Activated B cell treated with CpG ODN at 0.5 μM for 24 hours (primary cell): Measurements from ENCODE around the gene TRMU. TPM values are rescaled to one million over a fixed set of nuclear protein-coding genes. Genes with fewer than 3 reads are reported as not detected.

Experiments
- ATAC-seq: fragments of 200-7000 bp; cut with Tn5 transposase; one replicate; pipeline ENCODE4 v1.10.0; 2021; ENCODE audit warnings: low read depth, mild to moderate bottlenecking, moderate library complexity
- CTCF ChIA-PET: fragments of 350-600 bp; sonication (Branson Sonifier 250); formaldehyde crosslinking; loops from one replicate; lab custom pipeline; 2021; ENCODE audit warnings: antibody characterized with exemption; lab: Charles Lee
- POLR2A ChIA-PET: fragments of 350-600 bp; sonication (Branson Sonifier 250); formaldehyde crosslinking; loops from one replicate; lab custom pipeline; 2021; ENCODE audit warnings: antibody characterized with exemption; lab: Charles Lee
- DNase-seq: peaks from one replicate; pipeline ENCODE4 v3.0.0; 2022
- H3K27ac Mint-ChIP-seq: one replicate; pipeline ENCODE4 v1.8.0; 2020; ENCODE audit warnings: mixed read lengths
- H3K27me3 Mint-ChIP-seq: one replicate; pipeline ENCODE4 v1.8.0; 2021; ENCODE audit warnings: mixed read lengths
- H3K36me3 Mint-ChIP-seq: one replicate; pipeline ENCODE4 v1.8.0; 2021; ENCODE audit warnings: low read depth, mixed read lengths
- H3K4me1 Mint-ChIP-seq: one replicate; pipeline ENCODE4 v1.8.0; 2021; ENCODE audit warnings: mixed read lengths
- H3K4me3 Mint-ChIP-seq: one replicate; pipeline ENCODE4 v1.8.0; 2020; ENCODE audit warnings: mild to moderate bottlenecking, mixed read lengths
- H3K9me3 Mint-ChIP-seq: one replicate; pipeline ENCODE4 v1.8.0; 2020; ENCODE audit warnings: mixed read lengths
- CTCF ChIP-seq: fragments of 200-600 bp; IDR thresholded peaks from one replicate; pipeline ENCODE4 v1.8.0; 2022; ENCODE audit warnings: antibody characterized with exemption, mild to moderate bottlenecking
- intact Hi-C: fragments of 100-400 bp; cut with micrococcal nuclease; formaldehyde crosslinking; loops from one replicate; pipeline ENCODE4 v1.15.1; 2024
- total RNA-seq: library from RNA; stranded (reverse); gene quantifications from 2 replicates; pipeline ENCODE4 v1.2.3, GENCODE V29; 2022

The TRMU gene
- total RNA-seq, 1 donor from 2014 or later: 60.0 TPM

GRCh38 chr22:46358766-46359165 lies 23.3 kb downstream of the TRMU start:
- CTCF ChIA-PET: interaction anchor here (1.2 kb wide), 1 partner anchor 9 kb away, joined by 4 read pairs; no protein-coding TSS in a partner anchor
- Mint-ChIP-seq H3K9me3 (no peaks in the 10 kb centered on the region), H3K4me1 (peaks cover 15% of the 10 kb centered on the region), H3K27me3 (no peaks in the 10 kb centered on the region), H3K36me3 (peaks cover 69% of the 10 kb centered on the region), H3K4me3 (no peak overlapping the region), H3K27ac (no peak overlapping the region)
- DNase-seq (no peak), ATAC-seq (no peak)
- TF ChIP-seq CTCF: no peak
- intact Hi-C loops: no loop called here
- POLR2A ChIA-PET: no interaction called here

- ATAC-seq: no peak
- H3K4me1 Mint-ChIP-seq: peaks cover 15% of the 10 kb centered on the region
- H3K4me3 Mint-ChIP-seq: no peak overlapping the region
- H3K36me3 Mint-ChIP-seq: peaks cover 66% of the 10 kb centered on the region
- ChIA-PET POLR2A (interaction anchor here (1.2 kb wide), 1 partner anchor 189 kb away, joined by 6 read pairs; no protein-coding TSS in a partner anchor), CTCF (no interaction called here)
- no peaks in the 10 kb centered on the region for H3K9me3 Mint-ChIP-seq
- no peak for TF ChIP-seq CTCF
- intact Hi-C loops: no loop called here
- no peak for DNase-seq
- no peak overlapping the region for H3K27ac Mint-ChIP-seq
- H3K27me3 Mint-ChIP-seq: no peaks in the 10 kb centered on the region
These were observed 23.8 kb downstream of the TRMU start for GRCh38 chr22:46359362-46359761.

- Mint-ChIP-seq H3K4me3 (no peak overlapping the region), H3K27ac (no peak overlapping the region), H3K36me3 (peaks cover 66% of the 10 kb centered on the region), H3K27me3 (no peaks in the 10 kb centered on the region), H3K9me3 (no peaks in the 10 kb centered on the region), H3K4me1 (peaks cover 19% of the 10 kb centered on the region)
- no peak for ATAC-seq
- POLR2A ChIA-PET: interaction anchor here (1.2 kb wide), 1 partner anchor 188 kb away, joined by 6 read pairs; no protein-coding TSS in a partner anchor
- no peak for TF ChIP-seq CTCF
- CTCF ChIA-PET: no interaction called here
- no peak for DNase-seq
- intact Hi-C loops: loop anchor here (10.0 kb wide), 1 partner anchor 375 kb away; the partner anchor contains the start of gene CERK
These were observed 24.6 kb downstream of the TRMU start for GRCh38 chr22:46360097-46360496.

- intact Hi-C loops: loop anchor here (10.0 kb wide), 1 partner anchor 374 kb away; the partner anchor contains the start of gene CERK
- ATAC-seq (no peak), DNase-seq (no peak)
- TF ChIP-seq CTCF: no peak
- Mint-ChIP-seq H3K4me3 (no peak overlapping the region), H3K36me3 (peaks cover 62% of the 10 kb centered on the region), H3K27ac (no peak overlapping the region), H3K27me3 (no peaks in the 10 kb centered on the region), H3K4me1 (peaks cover 16% of the 10 kb centered on the region), H3K9me3 (no peaks in the 10 kb centered on the region)
- ChIA-PET CTCF (no interaction called here), POLR2A (no interaction called here)
These were observed 25.4 kb downstream of the TRMU start for GRCh38 chr22:46360891-46361290.

- POLR2A ChIA-PET: interaction anchor here (0.6 kb wide), 1 partner anchor 209 kb away, joined by 3 read pairs; no protein-coding TSS in a partner anchor
These were observed 26.3 kb downstream of the TRMU start for GRCh38 chr22:46361826-46362202.

More at GRCh38 chr22:46361826-46362202, 26.3 kb downstream of the TRMU start:
- peaks cover 59% of the 10 kb centered on the region for H3K36me3 Mint-ChIP-seq
- ATAC-seq: no peak
- CTCF ChIA-PET: no interaction called here
- TF ChIP-seq CTCF: no peak
- intact Hi-C loops: loop anchor here (10.0 kb wide), 1 partner anchor 373 kb away; the partner anchor contains the start of gene CERK
- no peaks in the 10 kb centered on the region for H3K9me3 Mint-ChIP-seq
- no peak overlapping the region for H3K27ac Mint-ChIP-seq
- no peak for DNase-seq
- H3K4me1 Mint-ChIP-seq: peaks cover 16% of the 10 kb centered on the region
- H3K4me3 Mint-ChIP-seq: no peak overlapping the region
- H3K27me3 Mint-ChIP-seq: no peaks in the 10 kb centered on the region
